Right cardiac atrium (tissue), 5 donors: ENCODE results near the gene TTC21B. TPM values are rescaled to one million over a fixed set of nuclear protein-coding genes. Genes with fewer than 3 reads are reported as not detected.
"Not testable (repeated sequence)": the region's sequence is repeated elsewhere in the genome, so short reads cannot be mapped to it uniquely, and the experiment has no call there.

Experiments
- ATAC-seq, 2 donors: fragments of 200-7000 bp; cut with Tn5 transposase; one replicate each; pipeline versions ENCODE4 v1.8.0 to v1.9.1; 2020; ENCODE audit warnings: moderate library complexity in 2 of 2, mild to moderate bottlenecking in 1 of 2
- DNase-seq, 3 donors: peaks; one replicate each; pipeline ENCODE4 v3.0.0-alpha.2; 2020
- H3K27ac ChIP-seq: one replicate; pipeline ENCODE4 v1.5.1; 2013; ENCODE audit warnings: mild to moderate bottlenecking, low read length, control low read depth, moderate library complexity
- H3K27me3 ChIP-seq: one replicate; pipeline ENCODE4 v1.6.1; 2013; ENCODE audit not compliant: control insufficient read depth, insufficient read depth
- H3K4me1 ChIP-seq: one replicate; pipeline ENCODE4 v1.6.1; 2013; ENCODE audit warnings: low read length; ENCODE audit not compliant: control insufficient read depth, insufficient read depth
- H3K4me3 ChIP-seq: one replicate; pipeline ENCODE4 v1.5.1; 2013; ENCODE audit warnings: low read length, control low read depth
- H3K9me3 ChIP-seq: one replicate; pipeline ENCODE4 v1.6.1; 2013; ENCODE audit warnings: low read length; ENCODE audit not compliant: control insufficient read depth
- WGBS: extraction: QIAGEN DNeasy Blood & Tissue Kit; methylation state at CpG from one replicate; pipeline ENCODE4 v1.1.7; 2013; 5-methylcytosine and 5-hydroxymethylcytosine counted together
- intact Hi-C, 4 donors: fragments of 100-400 bp; cut with DNase I; formaldehyde crosslinking; loops; one replicate each; pipeline versions ENCODE4 v1.11.0 to v1.14.0; 2022 to 2023
- long read RNA-seq, 4 donors: library from polyadenylated mRNA; unstranded; transcript quantifications; one replicate each; pipeline ENCODE4 v2.0.0, GENCODE V29; 2020 to 2021
- polyA plus RNA-seq: library from polyadenylated mRNA; stranded (reverse); fragments of 200-250 nt; gene quantifications from one replicate; pipeline ENCODE4 v1.2.3, GENCODE V29; 2013
- total RNA-seq, 4 donors: library from RNA; stranded (reverse); fragmentation: NEBNext Ultra II Directional; extraction: Animal tissue kit (Norgen Biotek cat#: 25700); gene quantifications; one replicate each; pipeline ENCODE4 v1.2.1, GENCODE V29; 2021
- donor health status: healthy with polysubstance abuse.
- donor health status: DM: no; HTN: yes; CAD: no.
- donor health status: DM: no; HTN: no; CAD: no.
- donor health status: DM: no; HTN: yes; CAD: no; lungs with severe emphysema.
- donor health status: DM: yes; HTN: yes; CAD: no.

The TTC21B gene
- total RNA-seq (10 to 100 TPM; 10.8 to 19.7 (median 16.7) TPM), polyA plus RNA-seq (6.5 TPM)
- long read RNA-seq, donor 1, full-length matches to known transcripts, result 11 of 20 reads
- long read RNA-seq, donor 1, partial matches to known transcripts, result 7 of 20 reads
- long read RNA-seq, donor 1, other reads (novel, unspliced or antisense), result 2 of 20 reads
- long read RNA-seq, donor 2, full-length matches to known transcripts, result 5 of 9 reads
- long read RNA-seq, donor 2, partial matches to known transcripts, result 0 of 9 reads
- long read RNA-seq, donor 2, other reads (novel, unspliced or antisense), result 4 of 9 reads
- long read RNA-seq, donor 3, full-length matches to known transcripts, result 14 of 28 reads
- long read RNA-seq, donor 3, partial matches to known transcripts, result 11 of 28 reads
- long read RNA-seq, donor 3, other reads (novel, unspliced or antisense), result 3 of 28 reads
- long read RNA-seq, donor 4, full-length matches to known transcripts, result 6 of 7 reads
- long read RNA-seq, donor 4, partial matches to known transcripts, result 1 of 7 reads
- long read RNA-seq, donor 4, other reads (novel, unspliced or antisense), result 0 of 7 reads

DNA sequence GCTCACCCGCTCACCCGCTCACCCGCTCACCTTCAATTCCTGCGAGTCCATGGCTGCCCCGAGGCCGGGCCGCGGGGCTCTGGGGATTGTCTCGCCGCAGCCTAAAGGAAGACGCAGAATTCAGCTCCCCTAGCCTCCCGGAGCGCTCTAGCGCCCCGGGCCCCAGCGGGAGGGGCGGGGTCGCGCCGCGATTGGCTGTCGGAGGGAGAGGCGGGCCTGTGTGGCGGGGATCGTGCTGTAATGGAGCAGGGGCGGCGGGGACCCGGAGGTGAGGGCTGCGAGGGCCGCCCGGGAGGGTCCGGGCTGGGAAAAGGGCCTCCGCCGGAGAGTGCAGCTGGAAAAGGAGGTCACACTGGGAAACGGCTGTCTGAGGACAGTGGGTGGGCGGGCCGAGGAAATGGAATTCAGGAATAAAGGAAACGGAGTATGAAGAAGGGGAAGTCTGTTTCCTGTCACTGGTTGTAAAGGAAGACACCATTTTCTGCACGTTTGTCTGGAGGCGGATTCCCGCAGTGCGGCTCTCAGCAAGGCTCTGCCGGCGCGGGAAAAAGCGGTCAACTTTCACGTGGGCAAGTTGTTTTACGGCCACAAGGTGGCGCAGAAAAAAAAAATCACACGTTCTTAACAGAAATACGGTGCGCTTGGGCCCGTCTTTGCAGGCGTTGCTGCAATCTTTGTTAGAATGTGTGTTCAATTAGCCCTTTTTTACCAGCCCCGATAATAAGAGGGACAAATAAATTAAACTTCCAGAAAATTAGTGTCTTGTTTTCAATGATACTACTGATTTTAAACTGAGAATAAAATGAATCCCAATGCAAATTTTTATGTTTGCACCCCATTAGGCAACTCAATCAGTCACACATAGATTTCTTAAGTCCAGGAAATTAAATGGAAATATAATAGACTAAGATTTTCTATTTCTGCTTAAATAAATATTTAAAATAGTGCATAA is at the start of gene TTC21B:
Gene TTC21B, minus strand, starts transcription at position 122 of the 952 bp plus-strand sequence. Its CDS starts 71 bp downstream, at position 51.
- Histone ChIP-seq H3K9me3 (no peaks in the 10 kb centered on the region), H3K27ac (peak within 1 kb of the TSS; percentile 94), H3K4me3 (peak within 1 kb of the TSS; percentile 64), H3K4me1 (peaks cover 2% of the 10 kb centered on the region), H3K27me3 (no peaks in the 10 kb centered on the region)
- under 1% methylated on average over 55 of the region's 55 CpGs for WGBS
- peak; percentile 95 to 98 (median 98) for DNase-seq
- peak; percentile 100 for ATAC-seq
- intact Hi-C loops, result loop anchor here in 3 of 4 donors (10.0 kb wide), 2 partner anchors 171 to 181 kb away; partner anchors contain the start of gene SCN1A (in 1 of the 3)

GRCh38 chr2:166000401-166000800 is 46.8 kb upstream of the TTC21B start:
- no peak overlapping the region for H3K27ac ChIP-seq
- no peaks in the 10 kb centered on the region for H3K4me1 ChIP-seq
- ATAC-seq (no peak), DNase-seq (no peak)
- intact Hi-C loops, result no loop called here
- H3K9me3 ChIP-seq, result no peaks in the 10 kb centered on the region
- no peak overlapping the region for H3K4me3 ChIP-seq
- WGBS, result 51% methylated on average over 2 of the region's 2 CpGs
- H3K27me3 ChIP-seq, result no peaks in the 10 kb centered on the region

- Histone ChIP-seq H3K4me3 (no peak overlapping the region), H3K9me3 (no peaks in the 10 kb centered on the region), H3K27ac (no peak overlapping the region), H3K4me1 (no peaks in the 10 kb centered on the region), H3K27me3 (no peaks in the 10 kb centered on the region)
- intact Hi-C loops, result no loop called here
- no peak for ATAC-seq
- no peak for DNase-seq
These were observed 37.3 kb upstream of the TTC21B start for GRCh38 chr2:165990846-165991245.

DNA sequence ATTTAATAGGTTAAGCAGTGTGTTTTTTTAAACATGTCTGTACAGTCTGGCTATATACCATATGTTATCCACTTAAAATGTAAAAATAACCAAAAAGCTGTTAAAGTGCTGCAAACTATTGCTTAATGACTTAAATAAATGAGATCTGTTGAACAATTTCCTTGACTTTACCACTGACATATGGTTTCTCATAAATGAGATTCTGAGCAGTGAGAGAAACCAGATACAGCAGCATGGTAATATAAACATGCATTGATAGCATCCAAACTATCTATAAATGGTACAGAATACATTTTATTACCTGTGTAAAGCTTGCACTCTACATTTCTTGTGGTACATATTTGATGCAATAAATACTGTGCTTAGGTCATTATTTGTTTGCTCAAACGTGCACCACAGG is 36.3 kb upstream of the TTC21B start:
- no peak for ATAC-seq
- intact Hi-C loops, result no loop called here
- 23% methylated on average over 1 of the region's 1 CpG for WGBS

GRCh38 chr2:165985120-165985519 is 31.5 kb upstream of the TTC21B start:
- intact Hi-C loops, result no loop called here
- no peak overlapping the region for H3K27ac ChIP-seq
- H3K4me3 ChIP-seq, result no peak overlapping the region
- no peaks in the 10 kb centered on the region for H3K27me3 ChIP-seq
- no peak for ATAC-seq
- H3K9me3 ChIP-seq, result no peaks in the 10 kb centered on the region
- no peaks in the 10 kb centered on the region for H3K4me1 ChIP-seq
- no peak for DNase-seq

More for the DNA sequence above, 36.3 kb upstream of the TTC21B start:
- Histone ChIP-seq H3K9me3 (no peaks in the 10 kb centered on the region), H3K4me3 (no peak overlapping the region), H3K27me3 (no peaks in the 10 kb centered on the region), H3K27ac (no peak overlapping the region), H3K4me1 (no peaks in the 10 kb centered on the region)
- DNase-seq, result no peak

DNA sequence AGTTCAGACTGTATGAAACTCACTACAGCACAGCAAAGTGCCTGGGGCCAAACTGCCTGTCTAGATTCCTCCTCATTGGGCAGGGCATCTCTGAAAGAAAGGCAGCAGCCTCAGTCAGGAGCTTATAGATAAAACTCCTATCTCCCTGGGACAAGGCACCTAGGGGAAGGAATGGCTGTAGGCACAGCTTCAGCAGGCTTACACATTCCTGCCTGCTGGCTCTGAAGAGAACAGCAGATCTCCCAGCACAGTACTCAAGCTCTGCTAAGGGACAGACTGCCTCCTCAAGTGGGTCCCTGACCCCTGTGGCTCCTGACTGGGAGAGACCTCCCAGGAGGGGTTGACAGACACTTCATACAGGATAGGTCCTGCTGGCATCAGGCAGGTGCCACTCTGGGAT is 18.6 kb upstream of the TTC21B start:
- ATAC-seq, intact Hi-C loops: not testable (repeated sequence)

GRCh38 chr2:165970663-165971062 is 17.1 kb upstream of the TTC21B start:
- intact Hi-C loops, result no loop called here
- Histone ChIP-seq H3K4me1 (no peaks in the 10 kb centered on the region), H3K27ac (no peak overlapping the region), H3K4me3 (no peak overlapping the region), H3K9me3 (no peaks in the 10 kb centered on the region), H3K27me3 (no peaks in the 10 kb centered on the region)
- no peak for DNase-seq
- ATAC-seq, result no peak
- 16% methylated on average over 1 of the region's 1 CpG for WGBS

More for the DNA sequence above, 18.6 kb upstream of the TTC21B start:
- H3K27me3 ChIP-seq, H3K27ac ChIP-seq, DNase-seq, H3K9me3 ChIP-seq, H3K4me3 ChIP-seq, H3K4me1 ChIP-seq: not testable (repeated sequence)

- no peaks in the 10 kb centered on the region for H3K4me1 ChIP-seq
- H3K4me3 ChIP-seq, result no peak overlapping the region
- H3K9me3 ChIP-seq, result no peaks in the 10 kb centered on the region
- H3K27me3 ChIP-seq, result no peaks in the 10 kb centered on the region
- WGBS, result 50% methylated on average over 2 of the region's 2 CpGs
- H3K27ac ChIP-seq, result no peak overlapping the region
- ATAC-seq (no peak), DNase-seq (no peak)
- intact Hi-C loops, result no loop called here
These were observed 15.7 kb upstream of the TTC21B start for GRCh38 chr2:165969227-165969626.

DNA sequence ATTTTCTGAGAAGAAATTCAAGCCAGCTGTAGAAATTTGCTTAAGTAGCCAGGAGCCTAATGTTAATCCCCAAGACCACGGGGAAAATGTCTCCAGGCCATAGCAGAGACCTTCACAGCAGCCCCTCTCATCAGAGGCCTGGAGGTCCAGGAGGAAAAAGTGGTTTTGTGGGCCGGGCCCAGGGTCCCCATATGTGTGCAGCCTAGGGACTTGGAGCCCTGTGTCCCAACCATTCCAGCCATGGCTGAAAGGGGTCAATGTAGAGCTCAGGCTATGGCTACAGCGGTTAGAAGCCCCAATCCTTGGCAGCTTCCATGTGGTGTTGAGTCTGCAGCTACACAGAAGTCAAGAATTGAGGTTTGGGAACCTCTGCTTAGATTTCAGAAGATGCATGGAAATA is 14.2 kb upstream of the TTC21B start:
- H3K27me3 ChIP-seq, result no peaks in the 10 kb centered on the region
- no peaks in the 10 kb centered on the region for H3K9me3 ChIP-seq
- no peaks in the 10 kb centered on the region for H3K4me1 ChIP-seq
- H3K27ac ChIP-seq, result no peak overlapping the region
- intact Hi-C loops, result no loop called here
- 86% methylated on average over 3 of the region's 3 CpGs for WGBS
- DNase-seq (no peak), ATAC-seq (no peak)
- H3K4me3 ChIP-seq, result no peak overlapping the region

- ATAC-seq (no peak), DNase-seq (no peak)
- intact Hi-C loops, result no loop called here
- H3K27me3 ChIP-seq, result no peaks in the 10 kb centered on the region
- H3K4me3 ChIP-seq, result no peak overlapping the region
- H3K27ac ChIP-seq, result no peak overlapping the region
- WGBS, result 98% methylated on average over 4 of the region's 4 CpGs
- H3K9me3 ChIP-seq, result no peaks in the 10 kb centered on the region
- no peaks in the 10 kb centered on the region for H3K4me1 ChIP-seq
These were observed 8.2 kb upstream of the TTC21B start for GRCh38 chr2:165961818-165962217.

- no peaks in the 10 kb centered on the region for H3K27me3 ChIP-seq
- intact Hi-C loops, result loop anchor here in 3 of 4 donors (10.0 kb wide), 2 partner anchors 165 to 175 kb away; partner anchors contain the start of gene SCN1A (in 1 of the 3)
- H3K27ac ChIP-seq, result no peak overlapping the region
- H3K4me3 ChIP-seq, result no peak overlapping the region
- 78% methylated on average over 4 of the region's 4 CpGs for WGBS
- DNase-seq, result no peak
- no peaks in the 10 kb centered on the region for H3K4me1 ChIP-seq
- no peaks in the 10 kb centered on the region for H3K9me3 ChIP-seq
- ATAC-seq, result no peak
These were observed 5.8 kb upstream of the TTC21B start for GRCh38 chr2:165959371-165959770.
